ENCODE measurements around the gene FRMD1.

The FRMD1 gene

DNA sequence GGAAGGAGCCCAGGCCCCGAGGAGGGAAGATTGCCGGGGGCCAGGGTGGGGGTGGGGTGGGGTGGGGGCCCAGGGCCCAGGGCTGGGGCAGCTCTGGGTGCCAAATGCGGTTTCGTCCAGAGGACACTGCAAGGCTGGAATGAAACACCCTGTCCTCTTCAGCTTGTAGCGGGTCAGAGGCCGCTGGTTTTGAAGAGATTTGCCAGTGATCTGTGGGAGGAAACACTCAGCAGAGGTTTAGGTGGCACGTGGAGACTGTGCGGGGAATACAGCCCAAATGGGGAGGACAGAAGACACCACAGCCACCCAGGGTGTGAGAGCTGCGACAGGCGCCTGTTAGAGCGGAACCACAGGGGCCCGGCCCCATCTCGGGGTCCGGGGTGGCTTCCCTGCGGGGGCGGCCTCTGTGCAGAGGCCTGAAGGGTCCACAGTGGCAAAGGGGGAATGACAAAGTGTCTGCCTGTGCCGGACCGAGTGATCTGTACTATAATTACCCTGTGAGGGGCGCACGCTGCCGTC, 29.2 kb downstream of the FRMD1 start:
- TF ChIP-seq, protein P1, sequence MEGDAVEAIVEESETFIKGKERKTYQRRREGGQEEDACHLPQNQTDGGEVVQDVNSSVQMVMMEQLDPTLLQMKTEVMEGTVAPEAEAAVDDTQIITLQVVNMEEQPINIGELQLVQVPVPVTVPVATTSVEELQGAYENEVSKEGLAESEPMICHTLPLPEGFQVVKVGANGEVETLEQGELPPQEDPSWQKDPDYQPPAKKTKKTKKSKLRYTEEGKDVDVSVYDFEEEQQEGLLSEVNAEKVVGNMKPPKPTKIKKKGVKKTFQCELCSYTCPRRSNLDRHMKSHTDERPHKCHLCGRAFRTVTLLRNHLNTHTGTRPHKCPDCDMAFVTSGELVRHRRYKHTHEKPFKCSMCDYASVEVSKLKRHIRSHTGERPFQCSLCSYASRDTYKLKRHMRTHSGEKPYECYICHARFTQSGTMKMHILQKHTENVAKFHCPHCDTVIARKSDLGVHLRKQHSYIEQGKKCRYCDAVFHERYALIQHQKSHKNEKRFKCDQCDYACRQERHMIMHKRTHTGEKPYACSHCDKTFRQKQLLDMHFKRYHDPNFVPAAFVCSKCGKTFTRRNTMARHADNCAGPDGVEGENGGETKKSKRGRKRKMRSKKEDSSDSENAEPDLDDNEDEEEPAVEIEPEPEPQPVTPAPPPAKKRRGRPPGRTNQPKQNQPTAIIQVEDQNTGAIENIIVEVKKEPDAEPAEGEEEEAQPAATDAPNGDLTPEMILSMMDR (IDR thresholded peaks at IDR 0.05; ENCODE audit: control insufficient read depth, insufficient read depth, low read depth, low read length, missing control alignments) = no peak
- H3K4me3 ChIP-seq (ENCODE audit: control insufficient read depth, low read depth, low read length) = no peak overlapping the region
- DNase-seq (ENCODE audit: low read depth) = no peak

DNA sequence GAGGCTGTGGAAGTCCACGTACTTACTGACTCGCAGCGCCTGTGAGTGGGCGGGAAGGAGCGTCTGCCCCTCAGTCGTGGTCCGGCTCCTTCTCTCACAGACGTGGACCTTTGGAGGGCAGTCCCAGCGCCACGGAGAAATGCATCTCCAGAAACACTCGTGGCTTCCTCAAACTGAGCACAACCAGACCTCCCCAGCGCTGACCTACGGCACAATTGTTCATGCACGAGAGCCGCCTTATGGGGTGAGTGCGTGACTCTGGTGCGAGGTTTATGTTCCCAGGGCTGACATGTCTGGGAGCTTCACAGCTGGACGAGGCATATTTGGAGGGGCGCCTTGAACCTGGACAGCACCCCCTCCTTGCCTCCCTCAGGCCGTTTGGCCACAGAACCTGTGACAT, 29.7 kb downstream of the FRMD1 start:
- TF ChIP-seq, protein P1 (IDR thresholded peaks at IDR 0.05; ENCODE audit: control insufficient read depth, insufficient read depth, low read depth, low read length, missing control alignments) = no peak
- H3K4me3 ChIP-seq (ENCODE audit: control insufficient read depth, low read depth, low read length) = no peak overlapping the region
- no peak for DNase-seq (ENCODE audit: low read depth)

DNA sequence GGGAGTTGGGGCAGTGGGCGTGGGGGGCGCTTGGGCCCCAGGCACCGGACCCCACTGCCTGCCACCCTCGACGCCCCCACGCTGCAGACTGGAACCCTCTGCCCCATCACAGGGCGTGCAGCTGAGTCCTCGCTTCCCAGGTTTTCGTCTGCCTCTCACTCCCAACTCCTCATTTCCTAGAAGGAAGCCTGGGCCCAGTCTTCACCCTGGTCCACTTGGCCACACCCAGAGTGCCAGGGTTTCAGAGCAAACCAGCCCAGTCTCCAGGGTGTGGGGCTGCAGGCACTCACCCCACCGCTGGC, 30.3 kb downstream of the FRMD1 start:
- no peak for DNase-seq (ENCODE audit: low read depth)
- TF ChIP-seq, protein P1 (IDR thresholded peaks at IDR 0.05; ENCODE audit: control insufficient read depth, insufficient read depth, low read depth, low read length, missing control alignments) = no peak
- no peak overlapping the region for H3K4me3 ChIP-seq (ENCODE audit: control insufficient read depth, low read depth, low read length)

DNA sequence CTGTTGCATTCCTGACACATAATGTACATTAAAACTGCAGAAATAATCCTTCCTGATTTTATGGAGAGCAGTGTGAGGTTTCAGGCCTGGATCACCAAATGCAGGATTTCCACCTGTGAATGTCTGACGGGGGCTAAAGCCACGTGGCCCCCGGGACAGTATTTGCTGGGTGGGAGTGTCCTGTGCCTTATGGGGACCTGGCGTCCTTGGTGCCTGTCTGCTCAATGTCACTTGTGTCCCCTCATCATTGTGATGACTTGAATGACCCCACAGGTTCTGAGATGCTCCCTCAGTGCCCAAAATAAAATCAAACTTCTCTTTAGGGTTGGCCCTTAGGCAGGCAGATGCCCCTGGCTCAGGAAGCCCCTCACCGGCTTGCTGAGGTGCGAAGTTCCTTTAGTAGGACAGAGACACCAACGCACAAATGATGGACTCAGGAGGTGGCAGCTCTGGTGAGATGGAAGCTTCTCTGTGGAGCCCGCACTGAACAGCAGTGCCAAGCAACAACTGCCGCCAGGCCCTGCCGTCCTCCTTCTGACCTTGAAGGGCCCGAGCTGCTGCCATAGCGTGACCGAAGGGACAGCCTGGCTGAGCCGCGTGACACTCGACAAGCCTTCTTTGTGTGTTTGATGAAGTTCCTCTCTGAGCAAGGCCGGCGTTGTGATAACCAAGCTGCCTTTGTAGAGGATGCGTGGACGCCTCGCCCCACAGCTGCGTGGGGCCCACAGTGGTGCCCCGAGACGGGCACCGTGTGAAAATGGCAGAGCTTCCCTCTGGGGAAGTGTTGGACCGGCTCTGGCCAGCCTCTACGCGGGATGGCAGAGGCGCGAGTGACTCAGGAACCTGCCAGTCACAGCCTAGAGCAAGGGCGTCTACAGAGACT, 30.9 kb downstream of the FRMD1 start:
- no peak overlapping the region for H3K4me3 ChIP-seq (ENCODE audit: control insufficient read depth, low read depth, low read length)
- DNase-seq (ENCODE audit: low read depth) = no peak
- TF ChIP-seq, protein P1 (IDR thresholded peaks at IDR 0.05; ENCODE audit: control insufficient read depth, insufficient read depth, low read depth, low read length, missing control alignments) = no peak

DNA sequence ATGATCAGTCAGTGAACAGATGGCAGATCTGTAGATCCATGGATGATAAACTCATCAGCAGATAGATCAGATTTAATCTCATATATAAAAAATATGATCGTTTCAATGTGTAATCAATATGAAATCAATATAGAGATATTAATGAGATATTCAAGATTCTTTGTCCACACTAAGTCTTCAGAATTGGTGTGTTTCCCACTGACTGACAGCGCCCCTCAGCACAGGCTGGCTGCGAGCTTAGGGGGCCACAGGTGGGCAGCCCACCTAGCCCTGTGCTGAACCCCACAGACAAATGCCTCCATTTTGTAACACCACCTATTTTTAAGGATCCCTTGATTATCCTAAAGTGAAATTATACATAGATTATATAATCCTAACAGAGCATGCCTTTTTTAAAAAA, 32.3 kb downstream of the FRMD1 start:
- no peak overlapping the region for H3K4me3 ChIP-seq (ENCODE audit: control insufficient read depth, low read depth, low read length)
- TF ChIP-seq, protein P1 (IDR thresholded peaks at IDR 0.05; ENCODE audit: control insufficient read depth, insufficient read depth, low read depth, low read length, missing control alignments) = no peak
- no peak for DNase-seq (ENCODE audit: low read depth)

DNA sequence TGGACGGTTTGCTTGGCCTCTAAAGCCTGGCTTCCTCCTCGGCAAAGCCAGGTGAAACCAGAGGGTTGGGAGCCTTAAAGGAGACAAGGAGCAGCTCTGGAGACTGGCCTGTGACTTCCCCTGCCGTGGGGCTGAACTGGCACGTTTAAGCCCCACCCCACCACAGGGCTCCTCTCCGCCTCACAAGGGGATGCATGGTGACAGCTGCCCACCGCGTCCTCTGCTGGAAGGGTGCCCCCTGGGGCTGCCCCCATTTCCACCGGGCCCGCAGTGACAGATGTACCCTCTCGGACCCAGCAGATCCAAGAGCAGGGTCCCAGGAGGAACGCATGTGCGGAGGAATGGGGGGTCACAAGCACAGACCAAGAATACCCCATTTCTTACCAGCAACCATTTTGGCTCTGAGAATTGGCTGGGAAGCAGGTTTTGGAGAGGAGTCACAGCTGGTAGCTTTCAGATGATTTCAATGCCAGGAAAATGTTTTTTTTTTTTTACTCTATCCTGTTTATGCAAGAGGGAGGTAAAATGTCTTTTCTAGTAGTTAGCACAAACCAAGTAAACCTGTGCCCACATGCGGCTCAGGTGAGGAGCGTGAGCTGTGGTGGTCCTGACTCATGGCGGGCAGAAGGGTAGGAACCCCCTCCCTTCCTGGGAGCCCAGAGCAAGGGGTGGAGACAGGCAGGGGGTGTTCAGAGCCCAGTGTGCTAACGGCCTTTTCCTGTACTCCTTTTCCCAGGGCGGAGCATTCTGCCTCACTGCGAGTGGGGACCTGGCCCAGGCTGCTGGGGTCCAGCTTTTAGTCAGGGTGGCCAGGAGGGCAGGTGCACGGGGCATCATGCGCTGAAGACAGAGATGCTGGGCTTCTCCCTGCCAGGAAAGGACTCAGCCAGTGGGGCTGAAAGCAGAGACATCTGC, 33.0 kb downstream of the FRMD1 start:
- no peak for DNase-seq (ENCODE audit: low read depth)
- TF ChIP-seq, protein P1 (IDR thresholded peaks at IDR 0.05; ENCODE audit: control insufficient read depth, insufficient read depth, low read depth, low read length, missing control alignments) = no peak
- H3K4me3 ChIP-seq (ENCODE audit: control insufficient read depth, low read depth, low read length) = no peak overlapping the region
